Measurements from ENCODE around the gene VSTM4.

DNA sequence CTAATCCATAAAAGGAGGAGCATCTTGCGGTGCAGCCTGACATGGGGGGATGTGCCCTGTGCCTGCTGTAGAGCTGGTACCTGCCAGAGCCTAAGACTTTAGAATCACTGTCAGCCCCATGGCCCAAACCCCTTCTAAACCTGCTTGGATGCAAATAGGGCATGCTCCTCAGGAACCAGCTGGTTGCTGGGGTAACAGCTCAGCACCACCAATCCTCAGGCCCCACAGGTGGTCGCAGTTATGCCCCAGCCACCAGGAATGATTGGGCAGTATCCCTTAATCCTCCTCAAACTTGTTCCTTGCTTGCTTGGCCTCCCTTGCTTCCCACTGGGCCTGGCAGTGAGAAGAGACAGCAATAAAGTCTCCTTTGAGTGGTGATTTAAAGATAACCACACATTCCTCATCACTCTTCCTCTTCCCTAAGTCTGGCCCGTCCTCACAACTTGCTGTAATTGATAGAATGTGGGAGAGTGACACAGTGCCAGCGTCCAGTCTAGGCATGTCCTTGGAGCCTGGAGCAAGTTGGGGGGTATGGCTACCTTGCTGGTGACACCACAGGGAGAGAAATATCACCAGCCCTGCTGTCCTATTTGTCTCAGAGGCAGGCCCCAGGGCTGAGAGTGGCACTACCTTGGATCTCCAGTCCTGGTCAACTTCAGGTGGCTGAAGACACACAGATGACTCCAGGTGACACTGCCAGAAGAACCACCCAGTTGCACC is 43.0 kb downstream of the VSTM4 start:
- TF ChIP-seq, protein P1, sequence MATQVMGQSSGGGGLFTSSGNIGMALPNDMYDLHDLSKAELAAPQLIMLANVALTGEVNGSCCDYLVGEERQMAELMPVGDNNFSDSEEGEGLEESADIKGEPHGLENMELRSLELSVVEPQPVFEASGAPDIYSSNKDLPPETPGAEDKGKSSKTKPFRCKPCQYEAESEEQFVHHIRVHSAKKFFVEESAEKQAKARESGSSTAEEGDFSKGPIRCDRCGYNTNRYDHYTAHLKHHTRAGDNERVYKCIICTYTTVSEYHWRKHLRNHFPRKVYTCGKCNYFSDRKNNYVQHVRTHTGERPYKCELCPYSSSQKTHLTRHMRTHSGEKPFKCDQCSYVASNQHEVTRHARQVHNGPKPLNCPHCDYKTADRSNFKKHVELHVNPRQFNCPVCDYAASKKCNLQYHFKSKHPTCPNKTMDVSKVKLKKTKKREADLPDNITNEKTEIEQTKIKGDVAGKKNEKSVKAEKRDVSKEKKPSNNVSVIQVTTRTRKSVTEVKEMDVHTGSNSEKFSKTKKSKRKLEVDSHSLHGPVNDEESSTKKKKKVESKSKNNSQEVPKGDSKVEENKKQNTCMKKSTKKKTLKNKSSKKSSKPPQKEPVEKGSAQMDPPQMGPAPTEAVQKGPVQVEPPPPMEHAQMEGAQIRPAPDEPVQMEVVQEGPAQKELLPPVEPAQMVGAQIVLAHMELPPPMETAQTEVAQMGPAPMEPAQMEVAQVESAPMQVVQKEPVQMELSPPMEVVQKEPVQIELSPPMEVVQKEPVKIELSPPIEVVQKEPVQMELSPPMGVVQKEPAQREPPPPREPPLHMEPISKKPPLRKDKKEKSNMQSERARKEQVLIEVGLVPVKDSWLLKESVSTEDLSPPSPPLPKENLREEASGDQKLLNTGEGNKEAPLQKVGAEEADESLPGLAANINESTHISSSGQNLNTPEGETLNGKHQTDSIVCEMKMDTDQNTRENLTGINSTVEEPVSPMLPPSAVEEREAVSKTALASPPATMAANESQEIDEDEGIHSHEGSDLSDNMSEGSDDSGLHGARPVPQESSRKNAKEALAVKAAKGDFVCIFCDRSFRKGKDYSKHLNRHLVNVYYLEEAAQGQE (IDR thresholded peaks at IDR 0.05; ENCODE audit: low read depth), result no peak
- TF ChIP-seq, protein P2, sequence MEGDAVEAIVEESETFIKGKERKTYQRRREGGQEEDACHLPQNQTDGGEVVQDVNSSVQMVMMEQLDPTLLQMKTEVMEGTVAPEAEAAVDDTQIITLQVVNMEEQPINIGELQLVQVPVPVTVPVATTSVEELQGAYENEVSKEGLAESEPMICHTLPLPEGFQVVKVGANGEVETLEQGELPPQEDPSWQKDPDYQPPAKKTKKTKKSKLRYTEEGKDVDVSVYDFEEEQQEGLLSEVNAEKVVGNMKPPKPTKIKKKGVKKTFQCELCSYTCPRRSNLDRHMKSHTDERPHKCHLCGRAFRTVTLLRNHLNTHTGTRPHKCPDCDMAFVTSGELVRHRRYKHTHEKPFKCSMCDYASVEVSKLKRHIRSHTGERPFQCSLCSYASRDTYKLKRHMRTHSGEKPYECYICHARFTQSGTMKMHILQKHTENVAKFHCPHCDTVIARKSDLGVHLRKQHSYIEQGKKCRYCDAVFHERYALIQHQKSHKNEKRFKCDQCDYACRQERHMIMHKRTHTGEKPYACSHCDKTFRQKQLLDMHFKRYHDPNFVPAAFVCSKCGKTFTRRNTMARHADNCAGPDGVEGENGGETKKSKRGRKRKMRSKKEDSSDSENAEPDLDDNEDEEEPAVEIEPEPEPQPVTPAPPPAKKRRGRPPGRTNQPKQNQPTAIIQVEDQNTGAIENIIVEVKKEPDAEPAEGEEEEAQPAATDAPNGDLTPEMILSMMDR (IDR thresholded peaks at IDR 0.05 in 2 of 3, conservative IDR thresholded peaks at IDR 0.05 in 1 of 3; ENCODE audit: borderline replicate concordance in 1 of 3, insufficient read depth in 1 of 3, low read depth in 2 of 3, low read length in 2 of 3), result no peak
- TF ChIP-seq POLR2A (IDR thresholded peaks at IDR 0.05; ENCODE audit: borderline replicate concordance, extremely low read depth, insufficient read depth, insufficient read length) (no peak), POLR2AphosphoS5 (IDR thresholded peaks at IDR 0.05; ENCODE audit: low read depth, low read length) (no peak)
